Parathyroid adenoma (tissue), 2 donors: ENCODE results near the gene RASGEF1C.

Experiments used
- H2AFZ ChIP-seq: fragments of 300-600 bp; sonication (generic); one replicate; pipeline ENCODE4 v1.7.0; 2017; ENCODE audit warnings: antibody characterized with exemption, mild to moderate bottlenecking
- H3K27ac ChIP-seq: fragments of 300-600 bp; sonication (generic); one replicate; pipeline ENCODE4 v1.7.0; 2017
- H3K27me3 ChIP-seq: fragments of 300-600 bp; sonication (generic); one replicate; pipeline ENCODE4 v1.7.0; 2017; ENCODE audit warnings: low read length; ENCODE audit not compliant: control insufficient read depth, insufficient read depth
- H3K36me3 ChIP-seq: fragments of 300-600 bp; sonication (generic); one replicate; pipeline ENCODE4 v1.7.0; 2017; ENCODE audit warnings: low read length; ENCODE audit not compliant: control insufficient read depth, insufficient read depth
- H3K4me1 ChIP-seq: fragments of 300-600 bp; sonication (generic); one replicate; pipeline ENCODE4 v1.7.0; 2017; ENCODE audit warnings: control low read depth
- H3K4me2 ChIP-seq: fragments of 300-600 bp; sonication (generic); one replicate; pipeline ENCODE4 v1.7.0; 2017; ENCODE audit warnings: low read length
- H3K4me3 ChIP-seq: fragments of 300-600 bp; sonication (generic); one replicate; pipeline ENCODE4 v1.7.0; 2017; ENCODE audit warnings: low read depth, low read length
- H3K79me2 ChIP-seq: fragments of 300-600 bp; sonication (generic); one replicate; pipeline ENCODE4 v1.7.0; 2017; ENCODE audit warnings: control low read depth
- H3K9ac ChIP-seq: fragments of 300-600 bp; sonication (generic); one replicate; pipeline ENCODE4 v1.7.0; 2017; ENCODE audit warnings: mild to moderate bottlenecking
- H3K9me3 ChIP-seq: fragments of 300-600 bp; sonication (generic); one replicate; pipeline ENCODE4 v1.7.0; 2017; ENCODE audit warnings: low read length; ENCODE audit not compliant: control insufficient read depth
- TF ChIP-seq, protein P1 (sequence below): fragments of 300-600 bp; sonication (generic); IDR thresholded peaks from one replicate; pipeline ENCODE4 v1.7.0; 2017; ENCODE audit warnings: antibody characterized with exemption, mild to moderate bottlenecking
- donor health status: primary hyperparathyroidism.

RASGEF1C gene

GRCh38 chr5:180072256-180072548, 136.8 kb downstream of the RASGEF1C start:
- Histone ChIP-seq H3K27ac (peak overlapping the region; percentile 87), H3K79me2 (no peaks in the 10 kb centered on the region), H3K4me2 (peak overlapping the region; percentile 70), H3K27me3 (no peaks in the 10 kb centered on the region), H3K9me3 (no peaks in the 10 kb centered on the region), H3K36me3 (no peaks in the 10 kb centered on the region), H3K4me3 (peak overlapping the region; percentile 79), H3K9ac (no peak overlapping the region), H2AFZ (peak overlapping the region; percentile 97), H3K4me1 (peaks cover 2% of the 10 kb centered on the region)
- TF ChIP-seq, protein P1, sequence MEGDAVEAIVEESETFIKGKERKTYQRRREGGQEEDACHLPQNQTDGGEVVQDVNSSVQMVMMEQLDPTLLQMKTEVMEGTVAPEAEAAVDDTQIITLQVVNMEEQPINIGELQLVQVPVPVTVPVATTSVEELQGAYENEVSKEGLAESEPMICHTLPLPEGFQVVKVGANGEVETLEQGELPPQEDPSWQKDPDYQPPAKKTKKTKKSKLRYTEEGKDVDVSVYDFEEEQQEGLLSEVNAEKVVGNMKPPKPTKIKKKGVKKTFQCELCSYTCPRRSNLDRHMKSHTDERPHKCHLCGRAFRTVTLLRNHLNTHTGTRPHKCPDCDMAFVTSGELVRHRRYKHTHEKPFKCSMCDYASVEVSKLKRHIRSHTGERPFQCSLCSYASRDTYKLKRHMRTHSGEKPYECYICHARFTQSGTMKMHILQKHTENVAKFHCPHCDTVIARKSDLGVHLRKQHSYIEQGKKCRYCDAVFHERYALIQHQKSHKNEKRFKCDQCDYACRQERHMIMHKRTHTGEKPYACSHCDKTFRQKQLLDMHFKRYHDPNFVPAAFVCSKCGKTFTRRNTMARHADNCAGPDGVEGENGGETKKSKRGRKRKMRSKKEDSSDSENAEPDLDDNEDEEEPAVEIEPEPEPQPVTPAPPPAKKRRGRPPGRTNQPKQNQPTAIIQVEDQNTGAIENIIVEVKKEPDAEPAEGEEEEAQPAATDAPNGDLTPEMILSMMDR: no peak

GRCh38 chr5:180071531-180072255, 137.3 kb downstream of the RASGEF1C start, which contains the start of gene RNF130:
Gene RNF130 (minus strand): TSS chr5:180071759. CDS start chr5:180071702, 57 bp downstream.
- peak within 1 kb of the TSS; percentile 70 for H3K4me2 ChIP-seq
- H3K9me3 ChIP-seq: no peaks in the 10 kb centered on the region
- peak within 1 kb of the TSS; percentile 78 for H3K9ac ChIP-seq
- TF ChIP-seq, protein P1: no peak
- H3K4me1 ChIP-seq: peaks cover 2% of the 10 kb centered on the region
- H3K27me3 ChIP-seq: no peaks in the 10 kb centered on the region
- H3K27ac ChIP-seq: peak within 1 kb of the TSS; percentile 87
- H2AFZ ChIP-seq: peak within 1 kb of the TSS; percentile 97
- no peaks in the 10 kb centered on the region for H3K36me3 ChIP-seq
- H3K4me3 ChIP-seq: peak within 1 kb of the TSS; percentile 79
- peaks cover 2% of the 10 kb centered on the region for H3K79me2 ChIP-seq

GRCh38 chr5:180070756-180071530, 138.1 kb downstream of the RASGEF1C start:
- H3K27ac ChIP-seq: peak overlapping the region; percentile 59
- peak overlapping the region; percentile 83 for H2AFZ ChIP-seq
- no peaks in the 10 kb centered on the region for H3K27me3 ChIP-seq
- no peaks in the 10 kb centered on the region for H3K36me3 ChIP-seq
- peak overlapping the region; percentile 56 for H3K9ac ChIP-seq
- H3K9me3 ChIP-seq: no peaks in the 10 kb centered on the region
- H3K79me2 ChIP-seq: peaks cover 2% of the 10 kb centered on the region
- peaks cover 2% of the 10 kb centered on the region for H3K4me1 ChIP-seq
- peak overlapping the region; percentile 50 for H3K4me2 ChIP-seq
- TF ChIP-seq, protein P1: no peak
- peak overlapping the region; percentile 59 for H3K4me3 ChIP-seq

- Histone ChIP-seq H3K4me3 (peak overlapping the region; percentile 59), H3K79me2 (peaks cover 5% of the 10 kb centered on the region), H2AFZ (no peak overlapping the region), H3K9me3 (no peaks in the 10 kb centered on the region), H3K4me1 (peaks cover 2% of the 10 kb centered on the region), H3K4me2 (peak overlapping the region; percentile 50), H3K9ac (no peak overlapping the region), H3K27me3 (no peaks in the 10 kb centered on the region), H3K27ac (no peak overlapping the region), H3K36me3 (no peaks in the 10 kb centered on the region)
- TF ChIP-seq, protein P1: no peak
Measured at GRCh38 chr5:180069589-180070247, 139.3 kb downstream of the RASGEF1C start.
